Breast epithelium (tissue), 4 donors: Measurements from ENCODE around the gene ZBTB14. TPM values are rescaled to one million over a fixed set of nuclear protein-coding genes. Genes with fewer than 3 reads are reported as not detected.

Source experiments
- DNase-seq, 2 donors: peaks; one replicate each; pipeline ENCODE4 v3.0.0-alpha.2; 2019; ENCODE audit warnings: low spot score in 2 of 2
- H3K27ac ChIP-seq, 2 donors: fragments of 200-600 bp; sonication (generic) in 1 of 2; one replicate each; pipeline ENCODE4 v1.5.1; 2016 to 2019; ENCODE audit warnings: mild to moderate bottlenecking in 1 of 2
- H3K27me3 ChIP-seq, 2 donors: fragments of 200-600 bp; sonication (generic) in 1 of 2; one replicate each; pipeline versions ENCODE4 v1.5.1 to v1.6.0; 2017 to 2019; ENCODE audit warnings: control low read depth in 1 of 2, mild to moderate bottlenecking in 1 of 2
- H3K36me3 ChIP-seq: fragments of 200-600 bp; one replicate; pipeline ENCODE4 v1.5.1; 2019
- H3K4me1 ChIP-seq, 2 donors: fragments of 200-600 bp; sonication (generic); one replicate each; pipeline ENCODE4 v1.5.1; 2016 to 2019; ENCODE audit warnings: control low read depth in 1 of 2
- H3K4me3 ChIP-seq, 3 donors: fragments of 200-600 bp; sonication (generic); 1 replicate in 2 of 3; 2 replicates in 1 of 3; pipeline ENCODE4 v1.5.1; 2016 to 2019; ENCODE audit warnings: mild to moderate bottlenecking in 3 of 3, moderate library complexity in 2 of 3
- H3K9me3 ChIP-seq, 2 donors: fragments of 200-600 bp; sonication (generic) in 1 of 2; one replicate each; pipeline ENCODE4 v1.5.1; 2016 to 2019; ENCODE audit warnings: control low read depth in 1 of 2
- CTCF ChIP-seq, 3 donors: fragments of 450-650 bp; IDR thresholded peaks; one replicate each; pipeline ENCODE4 v1.5.1; 2016 to 2017; ENCODE audit warnings: antibody characterized with exemption in 3 of 3, mild to moderate bottlenecking in 3 of 3, moderate library complexity in 3 of 3
- POLR2A ChIP-seq: fragments of 450-650 bp; IDR thresholded peaks from one replicate; pipeline ENCODE4 v1.6.1; 2016; ENCODE audit warnings: antibody characterized with exemption, mild to moderate bottlenecking, moderate library complexity
- POLR2AphosphoS5 ChIP-seq, 3 donors: sonication (generic); formaldehyde crosslinking; IDR thresholded peaks; one replicate each; pipeline ENCODE4 v1.6.1; 2017; ENCODE audit warnings: antibody characterized with exemption in 3 of 3
- intact Hi-C: fragments of 100-400 bp; cut with DNase I; formaldehyde crosslinking; loops from one replicate; pipeline ENCODE4 v1.15.1; 2023; ENCODE audit warnings: low total_unique reads
- total RNA-seq, 3 donors: library from RNA; depleted of rRNA; stranded (reverse); fragments of >200 nt; gene quantifications; one replicate each; pipeline ENCODE4 v1.1.0, GENCODE V29; 2016

Gene ZBTB14
- total RNA-seq, 3 donors from 2014 or later = 9.2 to 15.2 (median 14.9) TPM

GRCh38 chr18:5294113-5294456 is 1.4 kb downstream of the ZBTB14 start:
- Histone ChIP-seq H3K9me3 (no peaks in the 10 kb centered on the region), H3K4me1 (no peaks in the 10 kb centered on the region), H3K27ac (peak overlapping the region; percentile 87 to 99), H3K36me3 (no peaks in the 10 kb centered on the region), H3K27me3 (no peaks in the 10 kb centered on the region), H3K4me3 (peak overlapping the region; percentile 80 to 98 (median 86))
- intact Hi-C loops = no loop called here
- no peak for DNase-seq
- TF ChIP-seq POLR2AphosphoS5 (IDR thresholded peaks at IDR 0.05) (no peak), CTCF (IDR thresholded peaks at IDR 0.05) (no peak), POLR2A (no peak)

GRCh38 chr18:5288517-5288935 is 7.0 kb downstream of the ZBTB14 start:
- no peak overlapping the region for H3K27ac ChIP-seq
- H3K4me3 ChIP-seq = no peak overlapping the region
- TF ChIP-seq POLR2AphosphoS5 (IDR thresholded peaks at IDR 0.05) = no peak
- TF ChIP-seq CTCF (IDR thresholded peaks at IDR 0.05) = no peak
- TF ChIP-seq POLR2A = no peak
- H3K36me3 ChIP-seq = no peaks in the 10 kb centered on the region
- H3K4me1 ChIP-seq = no peaks in the 10 kb centered on the region
- H3K27me3 ChIP-seq = no peaks in the 10 kb centered on the region
- no peaks in the 10 kb centered on the region for H3K9me3 ChIP-seq
- intact Hi-C loops = no loop called here
- DNase-seq = no peak

GRCh38 chr18:5287854-5288253 is 7.7 kb downstream of the ZBTB14 start:
- Histone ChIP-seq H3K27ac (no peak overlapping the region), H3K27me3 (no peaks in the 10 kb centered on the region), H3K4me1 (no peaks in the 10 kb centered on the region), H3K9me3 (no peaks in the 10 kb centered on the region), H3K36me3 (no peaks in the 10 kb centered on the region), H3K4me3 (no peak overlapping the region)
- TF ChIP-seq CTCF (IDR thresholded peaks at IDR 0.05) = no peak
- TF ChIP-seq POLR2AphosphoS5 (IDR thresholded peaks at IDR 0.05) = no peak
- TF ChIP-seq POLR2A = no peak
- intact Hi-C loops = no loop called here
- no peak for DNase-seq

- Histone ChIP-seq H3K9me3 (no peaks in the 10 kb centered on the region), H3K4me1 (no peaks in the 10 kb centered on the region), H3K27ac (no peak overlapping the region), H3K4me3 (no peak overlapping the region), H3K27me3 (no peaks in the 10 kb centered on the region), H3K36me3 (no peaks in the 10 kb centered on the region)
- intact Hi-C loops = no loop called here
- TF ChIP-seq POLR2AphosphoS5 (IDR thresholded peaks at IDR 0.05) (no peak), POLR2A (no peak), CTCF (IDR thresholded peaks at IDR 0.05) (no peak)
- DNase-seq = no peak
Observed at GRCh38 chr18:5286525-5286924, 9.0 kb downstream of the ZBTB14 start.

GRCh38 chr18:5285326-5285725 is 10.2 kb downstream of the ZBTB14 start:
- Histone ChIP-seq H3K27me3 (no peaks in the 10 kb centered on the region), H3K4me1 (no peaks in the 10 kb centered on the region), H3K36me3 (no peaks in the 10 kb centered on the region), H3K9me3 (no peaks in the 10 kb centered on the region), H3K27ac (no peak overlapping the region), H3K4me3 (no peak overlapping the region)
- no peak for DNase-seq
- no peak for TF ChIP-seq POLR2AphosphoS5 (IDR thresholded peaks at IDR 0.05)
- TF ChIP-seq CTCF (IDR thresholded peaks at IDR 0.05) = no peak
- TF ChIP-seq POLR2A = no peak
- intact Hi-C loops = no loop called here
